HG03139 (cell line): ENCODE data around the gene CDK11A.
"Not testable (repeated sequence)": the region's sequence is repeated elsewhere in the genome, so short reads cannot be mapped to it uniquely, and the experiment has no call there.

ENCODE experiments used
- ATAC-seq: cut with Tn5 transposase; IDR thresholded peaks from one replicate; pipeline ENCODE4 v1.9.1; 2021; ENCODE audit not compliant: unreplicated experiment

The CDK11A gene

GRCh38 chr1:1664318-1664717 is 59.8 kb downstream of the CDK11A start:
- ATAC-seq, result not testable (repeated sequence)

- not testable (repeated sequence) for ATAC-seq
Measured at GRCh38 chr1:1662830-1663560, 61.2 kb downstream of the CDK11A start.

GRCh38 chr1:1662392-1662791 is 61.8 kb downstream of the CDK11A start:
- ATAC-seq, result not testable (repeated sequence)

DNA sequence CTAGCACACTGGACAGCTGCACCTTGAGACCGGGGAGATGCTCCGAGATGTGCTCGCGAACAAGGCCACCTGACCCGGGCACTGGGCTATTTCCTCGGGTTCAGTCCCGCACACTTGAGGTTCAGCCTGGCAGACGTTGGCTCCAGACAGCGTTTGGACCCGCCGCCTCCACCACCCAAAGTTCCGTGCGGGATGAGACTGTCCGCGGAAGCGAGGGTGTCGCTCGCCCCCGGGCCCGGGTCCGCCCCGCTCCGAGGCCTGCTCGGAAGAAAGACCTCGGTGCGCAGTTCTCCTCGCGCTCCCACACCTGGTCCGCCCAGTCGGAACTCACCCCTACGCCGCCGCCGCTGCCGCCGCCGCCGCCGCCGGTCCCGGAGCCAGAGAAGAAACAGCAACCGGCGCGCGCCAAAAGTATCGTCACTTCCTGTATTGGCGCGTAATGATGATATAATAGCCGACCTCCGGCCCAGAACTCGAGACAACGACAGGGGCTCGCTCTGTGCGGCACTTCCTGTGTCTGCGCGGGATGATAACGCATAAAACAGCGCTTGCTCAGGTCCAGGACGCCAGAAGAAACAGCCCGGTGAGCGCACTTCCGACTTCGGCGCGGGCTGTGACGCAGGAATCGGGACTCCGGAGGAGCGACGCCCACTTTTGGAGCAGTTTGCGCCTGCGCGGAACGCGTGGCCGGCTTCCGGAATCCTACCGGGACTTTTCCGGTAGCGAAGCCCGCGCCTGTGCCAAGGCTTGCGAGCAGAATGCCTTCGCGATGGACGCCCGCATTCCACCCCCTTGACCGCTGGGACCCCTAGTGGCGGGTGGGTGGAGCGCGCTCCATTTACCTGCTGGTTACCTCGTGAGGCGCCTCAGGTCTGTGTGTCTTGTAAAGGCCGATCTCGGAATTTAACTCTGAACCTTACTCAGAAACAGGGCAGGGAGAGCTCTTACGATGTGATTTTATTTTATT is 65.3 kb downstream of the CDK11A start, which contains the start of gene CDK11B:
Gene CDK11B (minus strand): TSS at position 422 of the 967 bp plus-strand sequence. CDS start 1,519 bp downstream, outside the sequence.
- ATAC-seq, result peak; percentile 82
